Adrenal gland (tissue), 12 donors: ENCODE measurements around the gene OPRL1. TPM values are rescaled to one million over a fixed set of nuclear protein-coding genes. Genes with fewer than 3 reads are reported as not detected.

ENCODE experiments used
- DNase-seq, 7 donors: peaks; one replicate each; pipeline ENCODE4 v3.0.0-alpha.2; 2019 to 2020
- H3K27ac ChIP-seq, 5 donors: fragments of 200-600 bp; sonication (generic) in 4 of 5; 1 replicate in 3 of 5; 2 replicates in 2 of 5; pipeline versions ENCODE4 v1.5.1 to v1.8.0; 2016 to 2020; ENCODE audit warnings: mild to moderate bottlenecking in 1 of 5
- H3K27me3 ChIP-seq: fragments of 200-600 bp; 2 replicates; pipeline ENCODE4 v1.8.0; 2021
- H3K36me3 ChIP-seq, 2 donors: fragments of 200-600 bp; replicated peaks in 1 of 2; 1 replicate in 1 of 2; 2 replicates in 1 of 2; pipeline versions ENCODE4 v1.5.1 to v1.8.0; 2018 to 2022
- H3K4me1 ChIP-seq, 2 donors: fragments of 200-600 bp; replicated peaks in 1 of 2; 1 replicate in 1 of 2; 2 replicates in 1 of 2; pipeline versions ENCODE4 v1.5.1 to v1.8.0; 2018 to 2021
- H3K4me3 ChIP-seq, 4 donors: fragments of 200-600 bp; sonication (generic) in 3 of 4; one replicate each; pipeline ENCODE4 v1.5.1; 2016 to 2018
- H3K9me3 ChIP-seq, 3 donors: fragments of 200-600 bp; sonication (generic) in 1 of 3; replicated peaks in 1 of 3; 1 replicate in 2 of 3; 2 replicates in 1 of 3; pipeline versions ENCODE4 v1.5.1 to v1.8.0; 2016 to 2021
- POLR2A ChIP-seq, 2 donors: fragments of 450-650 bp; IDR thresholded peaks; one replicate each; pipeline ENCODE4 v1.6.1; 2017; ENCODE audit warnings: antibody characterized with exemption in 2 of 2, mild to moderate bottlenecking in 2 of 2, moderate library complexity in 1 of 2
- WGBS, 4 donors: extraction: QIAGEN DNeasy Blood & Tissue Kit in 2 of 4; methylation state at CpG; one replicate each; pipeline versions ENCODE4 v1.1.5 to v1.1.7; 2013 to 2017; 5-methylcytosine and 5-hydroxymethylcytosine counted together
- intact Hi-C, 2 donors: fragments of 100-400 bp; cut with DNase I; formaldehyde crosslinking; loops; one replicate each; pipeline versions ENCODE4 v1.14.1 to v1.15.0; 2022 to 2023
- polyA plus RNA-seq, 3 donors: library from polyadenylated mRNA; stranded (reverse); fragments of 200-250 nt in 2 of 3; fragments of 350-450 nt in 1 of 3; fragmentation: Illumina TruSeq in 1 of 3; extraction: RNeasy Lipid Tissue Mini Kit (QIAGEN cat#74804) in 1 of 3; gene quantifications; one replicate each; pipeline ENCODE4 v1.2.3, GENCODE V29; 2013 to 2014
- total RNA-seq, 9 donors: library from RNA; depleted of rRNA in 4 of 9; stranded (reverse); fragments of >200 nt in 4 of 9; fragments of 120-200 nt in 1 of 9; fragmentation: NEBNext Ultra II Directional in 1 of 9; extraction: Animal tissue kit (Norgen Biotek cat#: 25700) in 1 of 9; gene quantifications; one replicate each; pipeline versions ENCODE4 v1.1.0 to v1.2.4, GENCODE V29; 2013 to 2023
- TF ChIP-seq, protein P1 (sequence below), 6 experiments: fragments of 450-650 bp in 4 of 6; fragments of 200-600 bp in 2 of 6; sonication (generic) in 1 of 6; IDR thresholded peaks; 1 replicate in 5 of 6; 2 replicates in 1 of 6; pipeline versions ENCODE4 v1.5.1 to v1.8.0; 2016 to 2021; ENCODE audit warnings: antibody characterized with exemption in 6 of 6, mild to moderate bottlenecking in 2 of 6, moderate library complexity in 1 of 6
- donor health status: healthy with polysubstance abuse.
- donor health status: Bipolar disorder and iron deficiency.
- donor health status: DM: yes; HTN: yes; CAD: no.
- donor health status: DM: no; HTN: no; CAD: no.
- donor health status: DM: no; HTN: no; CAD: no.
- donor health status: DM: yes; HTN: yes; CAD: no.

Gene OPRL1
- total and polyA plus RNA-seq, 12 donors = 0.24 to 5.7 (median 2.2) TPM

DNA sequence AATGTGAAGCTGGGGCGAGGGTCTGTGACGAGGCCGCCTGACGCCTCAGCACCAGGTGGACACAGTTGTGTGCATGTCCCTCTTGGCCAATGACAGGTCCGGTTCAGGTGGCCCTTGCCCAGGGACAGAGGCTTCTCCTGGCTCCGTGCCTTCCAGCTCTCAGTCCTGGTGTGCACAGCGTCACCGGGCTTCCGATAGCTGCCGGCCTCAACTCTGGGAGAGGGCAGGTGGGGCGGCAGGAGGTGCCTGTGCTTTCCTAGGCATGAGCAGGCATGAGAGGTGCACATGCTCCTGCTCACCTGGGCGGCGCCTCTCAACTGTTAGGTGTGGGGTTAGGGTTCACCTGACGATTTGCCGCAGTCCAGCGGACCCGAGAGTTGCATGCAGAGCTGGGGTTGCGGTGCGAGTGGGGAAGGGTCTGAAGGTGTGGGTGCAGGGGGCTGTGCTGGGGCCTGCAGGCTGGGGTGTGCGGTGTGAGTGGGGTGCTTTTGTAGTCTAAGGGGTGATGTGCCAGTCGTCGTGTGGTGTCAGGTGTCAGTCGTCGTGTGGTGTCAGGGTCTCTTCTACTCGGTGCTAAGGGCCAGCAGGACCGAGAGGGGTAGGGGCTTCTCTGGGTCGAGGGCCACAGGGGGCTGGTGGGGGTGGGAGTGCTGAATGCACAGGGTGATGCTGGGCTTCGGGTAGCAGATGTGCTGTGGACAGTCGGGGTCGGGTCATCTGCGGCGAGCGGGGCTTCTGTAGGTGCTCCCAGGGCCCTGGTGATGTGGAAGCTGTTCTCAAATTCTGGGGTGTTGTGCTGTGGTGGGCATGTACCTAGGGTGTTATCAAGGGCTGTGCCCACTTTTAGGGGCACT is 26.7 kb upstream of the OPRL1 start:
- 71 to 80% (median 78%) methylated on average over 23 to 33 of the region's 33 CpGs for WGBS, 4 donors
- no peak for TF ChIP-seq POLR2A (IDR thresholded peaks at IDR 0.05)
- TF ChIP-seq, protein P1, sequence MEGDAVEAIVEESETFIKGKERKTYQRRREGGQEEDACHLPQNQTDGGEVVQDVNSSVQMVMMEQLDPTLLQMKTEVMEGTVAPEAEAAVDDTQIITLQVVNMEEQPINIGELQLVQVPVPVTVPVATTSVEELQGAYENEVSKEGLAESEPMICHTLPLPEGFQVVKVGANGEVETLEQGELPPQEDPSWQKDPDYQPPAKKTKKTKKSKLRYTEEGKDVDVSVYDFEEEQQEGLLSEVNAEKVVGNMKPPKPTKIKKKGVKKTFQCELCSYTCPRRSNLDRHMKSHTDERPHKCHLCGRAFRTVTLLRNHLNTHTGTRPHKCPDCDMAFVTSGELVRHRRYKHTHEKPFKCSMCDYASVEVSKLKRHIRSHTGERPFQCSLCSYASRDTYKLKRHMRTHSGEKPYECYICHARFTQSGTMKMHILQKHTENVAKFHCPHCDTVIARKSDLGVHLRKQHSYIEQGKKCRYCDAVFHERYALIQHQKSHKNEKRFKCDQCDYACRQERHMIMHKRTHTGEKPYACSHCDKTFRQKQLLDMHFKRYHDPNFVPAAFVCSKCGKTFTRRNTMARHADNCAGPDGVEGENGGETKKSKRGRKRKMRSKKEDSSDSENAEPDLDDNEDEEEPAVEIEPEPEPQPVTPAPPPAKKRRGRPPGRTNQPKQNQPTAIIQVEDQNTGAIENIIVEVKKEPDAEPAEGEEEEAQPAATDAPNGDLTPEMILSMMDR (IDR thresholded peaks at IDR 0.05) = no peak
- H3K4me3 ChIP-seq = no peak overlapping the region

GRCh38 chr20:64053841-64054661 is 25.8 kb upstream of the OPRL1 start:
- 29 to 48% (median 37%) methylated on average over 4 to 17 of the region's 17 CpGs for WGBS, 4 donors

More for the DNA sequence above, 26.7 kb upstream of the OPRL1 start:
- Histone ChIP-seq H3K9me3 (no peaks in the 10 kb centered on the region), H3K27me3 (peaks cover 49% of the 10 kb centered on the region), H3K4me1 (no peaks in the 10 kb centered on the region), H3K36me3 (no peaks in the 10 kb centered on the region), H3K27ac (peak overlapping the region in 1 of 5 donors; percentile 80)
- DNase-seq = no peak
- intact Hi-C loops = no loop called here

GRCh38 chr20:64055396-64055892 is 24.4 kb upstream of the OPRL1 start:
- WGBS, 4 donors = 34 to 62% (median 55%) methylated on average over 2 to 9 of the region's 9 CpGs
- TF ChIP-seq, protein P1 (IDR thresholded peaks at IDR 0.05) = no peak
- TF ChIP-seq POLR2A (IDR thresholded peaks at IDR 0.05) = no peak
- intact Hi-C loops = no loop called here
- Histone ChIP-seq H3K9me3 (no peaks in the 10 kb centered on the region), H3K27me3 (peaks cover 31% of the 10 kb centered on the region), H3K36me3 (no peaks in the 10 kb centered on the region), H3K27ac (peak overlapping the region in 3 of 5 donors; percentile 11 to 72 (median 41)), H3K4me1 (no peaks in the 10 kb centered on the region), H3K4me3 (no peak overlapping the region)
- DNase-seq = no peak

More at GRCh38 chr20:64053841-64054661, 25.8 kb upstream of the OPRL1 start:
- intact Hi-C loops = no loop called here
- Histone ChIP-seq H3K27ac (peak overlapping the region in 2 of 5 donors; percentile 16 to 80), H3K36me3 (no peaks in the 10 kb centered on the region), H3K9me3 (no peaks in the 10 kb centered on the region), H3K4me1 (no peaks in the 10 kb centered on the region), H3K4me3 (no peak overlapping the region), H3K27me3 (peaks cover 41% of the 10 kb centered on the region)
- DNase-seq = peak in 5 of 7 donors; percentile 33 to 79 (median 66)
- TF ChIP-seq POLR2A (IDR thresholded peaks at IDR 0.05) = peak in 1 of 2 donors; percentile 26
- TF ChIP-seq, protein P1 (IDR thresholded peaks at IDR 0.05) = peak in 2 of 6 experiments; percentile 5 to 8
